Muscle layer of colon (tissue), 2 donors: Measurements from ENCODE around the gene TTC17.

Experiments used
- H3K27ac ChIP-seq: one replicate; pipeline ENCODE4 v1.7.0; 2013; ENCODE audit warnings: low read depth, mild to moderate bottlenecking, low read length, moderate library complexity
- H3K27me3 ChIP-seq, 2 donors: one replicate each; pipeline ENCODE4 v1.7.0; 2013; ENCODE audit warnings: low read length in 2 of 2, mild to moderate bottlenecking in 2 of 2; ENCODE audit not compliant: insufficient read depth in 2 of 2, control insufficient read depth in 1 of 2
- H3K36me3 ChIP-seq: one replicate; pipeline ENCODE4 v1.7.0; 2013; ENCODE audit warnings: mild to moderate bottlenecking, low read length; ENCODE audit not compliant: insufficient read depth
- H3K4me1 ChIP-seq: one replicate; pipeline ENCODE4 v1.7.0; 2013; ENCODE audit warnings: mild to moderate bottlenecking, low read length; ENCODE audit not compliant: insufficient read depth
- H3K4me3 ChIP-seq, 2 donors: one replicate each; pipeline ENCODE4 v1.7.0; 2013; ENCODE audit warnings: low read length in 2 of 2, low read depth in 1 of 2, mild to moderate bottlenecking in 1 of 2, moderate library complexity in 1 of 2
- H3K9ac ChIP-seq: one replicate; pipeline ENCODE4 v1.7.0; 2013; ENCODE audit warnings: low read length
- H3K9me3 ChIP-seq: one replicate; pipeline ENCODE4 v1.7.0; 2013; ENCODE audit warnings: mild to moderate bottlenecking, low read length
- donor health status: abdominal sarcoma.
- donor health status: Adenocarcinoma of cecum.

Gene TTC17

DNA sequence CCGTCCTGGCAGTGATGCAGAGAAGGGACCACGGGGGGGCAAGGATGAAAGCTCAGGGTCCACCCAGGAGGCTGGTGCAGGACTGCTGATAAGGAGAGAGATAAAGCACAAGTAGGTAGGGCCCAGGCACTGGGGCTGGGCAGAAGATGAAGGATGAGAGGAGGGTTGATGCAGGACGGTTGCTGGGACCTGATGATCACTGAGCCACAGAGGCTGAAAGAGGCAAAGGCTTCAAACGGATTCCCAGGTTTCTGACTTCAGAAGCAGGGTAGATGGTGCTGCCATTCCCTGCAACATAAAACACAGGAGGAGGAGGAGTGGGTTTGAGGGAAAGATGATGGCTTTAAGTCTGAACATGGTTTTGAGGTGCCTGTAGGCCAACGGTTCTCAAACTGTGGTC is 148.5 kb downstream of the TTC17 start:
- no peaks in the 10 kb centered on the region for H3K9me3 ChIP-seq
- no peak overlapping the region for H3K27ac ChIP-seq
- H3K4me3 ChIP-seq = no peak overlapping the region

DNA sequence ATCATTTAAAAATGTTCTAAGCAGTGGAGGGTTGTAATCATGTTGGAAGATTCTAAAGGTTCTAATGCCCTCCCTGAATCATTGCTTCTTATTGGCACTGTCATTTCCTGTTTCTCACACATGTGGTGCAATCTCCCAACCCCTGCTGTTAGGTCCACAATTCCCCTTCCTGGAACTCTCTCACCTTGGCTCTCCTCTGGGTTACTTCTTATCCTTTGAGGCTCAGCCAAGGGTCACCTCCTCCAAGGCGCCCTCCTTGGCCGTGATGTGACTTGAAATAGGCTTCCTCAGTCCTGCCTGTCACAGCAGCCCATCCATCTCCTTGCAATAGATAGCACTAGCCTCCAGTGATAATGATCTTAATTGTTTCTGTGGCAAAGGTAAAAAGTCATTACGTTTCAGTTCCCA is 149.8 kb downstream of the TTC17 start:
- Histone ChIP-seq H3K4me1 (no peaks in the 10 kb centered on the region), H3K9ac (no peak overlapping the region), H3K9me3 (no peaks in the 10 kb centered on the region), H3K27ac (no peak overlapping the region), H3K4me3 (no peak overlapping the region), H3K36me3 (no peaks in the 10 kb centered on the region), H3K27me3 (no peaks in the 10 kb centered on the region)

More for the DNA sequence above, 148.5 kb downstream of the TTC17 start:
- H3K36me3 ChIP-seq = no peaks in the 10 kb centered on the region
- no peaks in the 10 kb centered on the region for H3K4me1 ChIP-seq
- no peak overlapping the region for H3K9ac ChIP-seq
- no peaks in the 10 kb centered on the region for H3K27me3 ChIP-seq

GRCh38 chr11:43511959-43512358 is 153.2 kb downstream of the TTC17 start:
- Histone ChIP-seq H3K4me1 (no peaks in the 10 kb centered on the region), H3K27ac (no peak overlapping the region), H3K9ac (no peak overlapping the region), H3K4me3 (no peak overlapping the region), H3K27me3 (no peaks in the 10 kb centered on the region), H3K36me3 (no peaks in the 10 kb centered on the region), H3K9me3 (no peaks in the 10 kb centered on the region)

DNA sequence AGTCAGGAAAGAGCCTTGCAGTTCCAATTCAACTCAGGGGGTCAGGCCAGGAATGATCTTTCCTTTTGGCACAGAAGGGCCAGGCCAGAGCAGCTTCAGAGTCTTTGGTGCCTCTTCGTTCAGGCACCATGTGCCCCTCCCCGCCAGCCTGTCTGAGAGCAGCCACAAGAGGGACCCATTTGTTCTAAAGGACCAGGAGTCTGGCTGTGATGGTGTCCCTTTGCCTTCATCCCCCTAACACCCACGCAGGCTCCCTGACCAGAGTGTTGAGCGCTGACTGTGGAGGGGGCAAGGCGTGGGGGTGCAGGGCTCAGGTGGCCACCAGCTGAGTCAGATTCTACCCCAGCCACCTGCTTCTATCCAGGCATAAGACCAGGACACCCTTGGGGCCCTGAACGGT is 156.4 kb downstream of the TTC17 start:
- Histone ChIP-seq H3K9me3 (no peaks in the 10 kb centered on the region), H3K27me3 (no peaks in the 10 kb centered on the region), H3K4me3 (no peak overlapping the region), H3K9ac (no peak overlapping the region), H3K27ac (no peak overlapping the region), H3K36me3 (no peaks in the 10 kb centered on the region), H3K4me1 (no peaks in the 10 kb centered on the region)

DNA sequence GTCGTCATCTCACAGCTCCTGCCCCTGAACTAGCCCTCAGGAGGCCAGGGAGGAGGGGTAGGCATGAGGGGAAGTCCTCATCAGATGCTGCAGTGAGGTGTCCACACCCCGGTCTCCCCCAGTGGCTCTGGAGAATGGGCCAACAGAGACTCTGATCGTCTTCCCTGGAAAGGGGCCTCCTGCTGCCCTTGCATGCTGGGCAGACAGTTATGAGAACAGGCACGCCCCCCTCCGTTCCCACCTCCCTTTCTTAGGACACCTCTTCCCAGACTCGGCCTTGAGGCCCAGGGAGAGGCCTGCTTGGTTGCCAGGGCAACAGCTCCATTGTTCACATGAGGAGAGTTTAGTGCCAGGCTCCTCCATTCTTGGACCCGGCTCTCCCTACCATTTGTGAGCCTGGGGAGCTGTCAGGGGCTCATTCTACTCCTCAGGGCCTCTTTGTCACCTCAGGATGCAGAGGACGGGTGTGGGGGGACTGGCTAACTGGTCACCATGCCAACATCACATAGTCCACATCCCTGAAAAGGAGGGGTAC is 157.7 kb downstream of the TTC17 start:
- Histone ChIP-seq H3K4me1 (no peaks in the 10 kb centered on the region), H3K4me3 (no peak overlapping the region), H3K36me3 (no peaks in the 10 kb centered on the region), H3K27ac (no peak overlapping the region), H3K27me3 (no peaks in the 10 kb centered on the region), H3K9me3 (no peaks in the 10 kb centered on the region), H3K9ac (no peak overlapping the region)

DNA sequence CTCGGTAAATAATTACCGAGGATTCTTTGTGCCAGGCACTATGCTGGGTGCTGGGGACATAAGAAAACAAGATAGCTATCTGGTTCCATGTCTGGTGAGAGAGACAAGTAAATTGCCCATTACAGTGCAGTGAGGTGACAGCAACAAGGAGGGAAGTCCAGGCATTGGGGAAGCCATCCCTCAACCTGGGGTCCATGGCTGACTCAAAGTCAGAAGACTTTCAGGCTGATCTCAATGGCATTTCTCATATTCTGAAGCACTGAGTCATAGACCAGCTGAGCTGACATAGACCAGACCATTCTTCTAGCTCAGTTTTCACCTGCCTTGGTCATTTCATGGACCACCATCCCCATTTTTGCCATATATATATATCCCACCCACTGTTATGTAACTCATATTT is 158.8 kb downstream of the TTC17 start:
- Histone ChIP-seq H3K9me3 (no peaks in the 10 kb centered on the region), H3K36me3 (no peaks in the 10 kb centered on the region), H3K4me1 (no peaks in the 10 kb centered on the region), H3K27me3 (no peaks in the 10 kb centered on the region), H3K27ac (no peak overlapping the region), H3K9ac (no peak overlapping the region), H3K4me3 (no peak overlapping the region)

DNA sequence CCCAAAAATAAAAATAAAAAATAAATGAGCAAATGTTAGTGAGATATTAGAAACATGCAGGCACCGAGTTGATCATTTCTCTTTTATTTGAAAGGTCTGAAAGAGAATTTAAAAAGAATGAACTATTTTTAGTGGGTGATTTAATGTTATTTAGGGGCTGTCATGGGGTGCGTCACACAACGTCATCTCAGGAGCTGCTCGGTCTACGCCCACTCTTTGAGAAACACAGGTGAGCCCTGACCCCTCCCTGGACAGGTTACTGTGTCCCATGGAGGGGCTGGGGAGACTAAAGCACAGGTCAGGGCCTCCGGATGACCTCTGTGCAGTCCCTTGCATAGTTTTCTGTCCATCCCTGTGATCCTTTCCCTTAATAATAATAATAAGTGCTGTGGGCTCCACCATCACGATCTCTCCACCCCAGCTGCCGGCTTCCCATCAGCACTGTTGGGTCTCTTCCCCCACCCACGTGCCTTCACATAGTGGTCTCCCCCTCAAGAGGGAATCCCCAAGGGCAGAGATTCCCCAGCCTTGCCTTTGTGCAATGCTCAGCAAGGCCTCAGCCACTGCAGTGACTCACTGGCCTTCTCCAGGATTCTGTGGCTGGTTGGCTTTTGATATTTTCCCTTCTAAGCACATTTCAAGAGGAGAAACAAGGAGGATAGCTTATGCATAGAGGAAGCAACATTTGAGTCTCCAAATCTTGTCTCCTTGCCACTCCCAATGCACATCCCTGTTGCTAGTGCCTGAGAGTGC is 159.9 kb downstream of the TTC17 start:
- Histone ChIP-seq H3K9ac (no peak overlapping the region), H3K4me3 (no peak overlapping the region), H3K27me3 (no peaks in the 10 kb centered on the region), H3K27ac (no peak overlapping the region), H3K36me3 (no peaks in the 10 kb centered on the region), H3K9me3 (no peaks in the 10 kb centered on the region), H3K4me1 (no peaks in the 10 kb centered on the region)

DNA sequence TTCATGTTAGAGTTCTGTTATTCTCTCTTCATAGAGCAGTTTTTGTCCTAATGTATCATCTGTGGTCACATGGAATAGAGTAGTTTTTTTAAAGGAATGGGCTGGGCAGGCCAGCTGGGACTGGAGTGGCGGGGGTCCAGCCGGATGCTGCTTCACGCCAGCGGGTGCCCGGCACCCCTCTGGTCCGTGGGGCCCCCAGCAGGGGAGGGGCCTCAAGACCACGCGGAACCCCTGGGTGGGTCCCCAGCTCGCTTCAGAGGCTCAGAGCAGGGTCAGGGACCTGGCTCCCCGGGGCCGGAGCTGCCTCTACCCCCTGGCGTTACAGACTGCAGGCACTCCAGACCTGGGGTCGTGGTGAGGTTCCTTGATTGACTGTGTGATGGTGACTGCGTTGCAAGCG is 162.8 kb downstream of the TTC17 start:
- H3K27ac ChIP-seq = no peak overlapping the region
- H3K9me3 ChIP-seq = no peaks in the 10 kb centered on the region
- no peaks in the 10 kb centered on the region for H3K4me1 ChIP-seq
- no peak overlapping the region for H3K9ac ChIP-seq
- no peaks in the 10 kb centered on the region for H3K36me3 ChIP-seq
- no peaks in the 10 kb centered on the region for H3K27me3 ChIP-seq
- H3K4me3 ChIP-seq = no peak overlapping the region

DNA sequence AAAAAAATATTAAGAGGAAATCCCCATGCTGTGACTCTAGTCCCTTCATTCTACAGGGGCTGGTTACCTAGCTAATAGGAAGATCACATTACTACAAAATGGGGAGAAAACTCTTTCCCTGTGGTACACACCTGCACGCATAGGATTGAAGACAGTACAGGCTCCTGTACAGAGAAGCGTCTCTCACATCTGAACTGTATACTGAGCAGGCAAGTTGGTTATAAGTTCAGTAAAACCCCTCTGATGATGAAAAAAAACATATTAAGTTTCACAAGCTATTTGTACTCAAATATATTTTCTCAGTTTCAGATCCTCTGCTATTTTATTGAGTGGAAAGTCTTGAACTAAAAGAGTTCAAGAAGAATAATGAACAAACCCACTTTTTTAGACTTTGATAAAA is 164.9 kb downstream of the TTC17 start:
- Histone ChIP-seq H3K9ac (no peak overlapping the region), H3K4me1 (no peaks in the 10 kb centered on the region), H3K4me3 (no peak overlapping the region), H3K36me3 (no peaks in the 10 kb centered on the region), H3K9me3 (no peaks in the 10 kb centered on the region), H3K27ac (no peak overlapping the region), H3K27me3 (no peaks in the 10 kb centered on the region)

GRCh38 chr11:43532041-43532440 is 173.3 kb downstream of the TTC17 start:
- Histone ChIP-seq H3K9ac (no peak overlapping the region), H3K4me3 (no peak overlapping the region), H3K4me1 (no peaks in the 10 kb centered on the region), H3K36me3 (no peaks in the 10 kb centered on the region), H3K9me3 (no peaks in the 10 kb centered on the region), H3K27ac (no peak overlapping the region), H3K27me3 (no peaks in the 10 kb centered on the region)

- no peaks in the 10 kb centered on the region for H3K36me3 ChIP-seq
- no peak overlapping the region for H3K27ac ChIP-seq
- no peak overlapping the region for H3K9ac ChIP-seq
- no peak overlapping the region for H3K4me3 ChIP-seq
- H3K4me1 ChIP-seq = no peaks in the 10 kb centered on the region
- H3K27me3 ChIP-seq = peaks cover 4 to 8% of the 10 kb centered on the region in 2 donors
- peaks cover 7% of the 10 kb centered on the region for H3K9me3 ChIP-seq
Measured at GRCh38 chr11:43537833-43538615, 179.3 kb downstream of the TTC17 start.
